ENCODE measurements around the gene STK32B.

DNA sequence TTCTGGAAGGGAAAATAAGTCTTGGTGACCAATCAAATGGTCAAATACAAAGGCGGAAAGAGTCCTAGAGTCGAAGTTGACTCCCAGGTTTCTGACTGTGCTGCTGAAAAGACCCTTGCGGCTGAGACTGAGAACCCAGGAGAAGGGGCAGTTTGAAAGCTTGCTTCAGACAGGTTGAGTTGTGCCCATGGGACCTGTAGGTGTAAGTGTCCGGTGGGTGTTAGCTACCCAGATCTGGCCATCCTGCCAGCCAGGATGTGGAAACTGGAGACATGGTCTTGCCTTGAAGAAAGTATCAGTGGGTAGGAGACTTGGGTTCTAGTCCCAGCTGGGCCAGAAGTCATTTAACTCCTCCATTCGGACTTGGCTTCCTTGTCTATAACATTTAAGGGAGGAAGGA lies 381.9 kb downstream of the STK32B start:
- TF ChIP-seq, protein P1, sequence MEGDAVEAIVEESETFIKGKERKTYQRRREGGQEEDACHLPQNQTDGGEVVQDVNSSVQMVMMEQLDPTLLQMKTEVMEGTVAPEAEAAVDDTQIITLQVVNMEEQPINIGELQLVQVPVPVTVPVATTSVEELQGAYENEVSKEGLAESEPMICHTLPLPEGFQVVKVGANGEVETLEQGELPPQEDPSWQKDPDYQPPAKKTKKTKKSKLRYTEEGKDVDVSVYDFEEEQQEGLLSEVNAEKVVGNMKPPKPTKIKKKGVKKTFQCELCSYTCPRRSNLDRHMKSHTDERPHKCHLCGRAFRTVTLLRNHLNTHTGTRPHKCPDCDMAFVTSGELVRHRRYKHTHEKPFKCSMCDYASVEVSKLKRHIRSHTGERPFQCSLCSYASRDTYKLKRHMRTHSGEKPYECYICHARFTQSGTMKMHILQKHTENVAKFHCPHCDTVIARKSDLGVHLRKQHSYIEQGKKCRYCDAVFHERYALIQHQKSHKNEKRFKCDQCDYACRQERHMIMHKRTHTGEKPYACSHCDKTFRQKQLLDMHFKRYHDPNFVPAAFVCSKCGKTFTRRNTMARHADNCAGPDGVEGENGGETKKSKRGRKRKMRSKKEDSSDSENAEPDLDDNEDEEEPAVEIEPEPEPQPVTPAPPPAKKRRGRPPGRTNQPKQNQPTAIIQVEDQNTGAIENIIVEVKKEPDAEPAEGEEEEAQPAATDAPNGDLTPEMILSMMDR (IDR thresholded peaks at IDR 0.05), result no peak
- TF ChIP-seq POLR2A (IDR thresholded peaks at IDR 0.05), result no peak

Data from lower leg skin (tissue), 3 donors.